NCI-H1694 treated with DMSO at 0.1 percent for 48 hours (cell line): ENCODE results near the gene ZNF716.
"Not testable (repeated sequence)": the region's sequence is repeated elsewhere in the genome, so short reads cannot be mapped to it uniquely, and the experiment has no call there.

Experiments used
- DNase-seq: peaks from one replicate; lab custom pipeline; 2025; lab: John Stamatoyannopoulos, UW

The ZNF716 gene

DNA sequence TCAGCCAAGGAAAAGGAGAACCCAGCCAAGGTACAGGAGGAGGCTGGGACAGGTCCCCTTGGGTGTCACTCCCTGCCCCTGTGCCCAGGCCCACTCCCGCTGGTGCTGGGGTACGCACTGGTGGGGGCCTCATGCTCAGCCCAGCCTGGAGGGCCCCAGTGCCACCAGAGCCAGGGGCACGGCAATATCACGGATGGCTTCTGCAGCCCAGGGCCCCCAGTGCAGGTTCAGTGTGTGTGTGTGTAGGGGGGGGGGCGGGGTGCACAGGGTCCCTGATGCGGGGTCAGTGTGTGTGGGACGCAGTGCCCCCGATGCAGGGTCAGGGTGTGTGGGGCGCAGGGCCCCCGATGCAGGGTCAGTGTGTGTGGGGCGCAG lies 23.4 kb upstream of the ZNF716 start:
- no peak for DNase-seq

DNA sequence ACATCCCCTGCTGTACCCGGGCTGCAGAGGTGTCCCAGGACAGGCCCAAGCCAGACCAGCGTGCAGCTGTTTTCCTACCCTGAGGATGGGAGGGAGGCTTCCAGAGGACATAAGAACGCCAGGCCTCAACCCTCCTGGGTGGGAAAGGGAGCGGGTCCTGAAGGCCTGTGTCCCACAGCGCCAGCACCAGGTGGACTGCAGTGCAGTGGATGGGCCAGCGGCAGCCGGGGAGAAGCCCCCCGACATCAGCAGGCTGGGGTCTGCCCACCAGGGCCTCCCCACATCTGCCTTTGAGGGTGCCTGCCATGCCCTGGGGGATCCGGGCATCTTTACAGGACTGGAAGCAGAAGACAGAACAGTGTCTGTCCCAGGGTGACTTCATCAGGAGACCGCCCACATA lies 22.8 kb upstream of the ZNF716 start:
- DNase-seq: no peak

DNA sequence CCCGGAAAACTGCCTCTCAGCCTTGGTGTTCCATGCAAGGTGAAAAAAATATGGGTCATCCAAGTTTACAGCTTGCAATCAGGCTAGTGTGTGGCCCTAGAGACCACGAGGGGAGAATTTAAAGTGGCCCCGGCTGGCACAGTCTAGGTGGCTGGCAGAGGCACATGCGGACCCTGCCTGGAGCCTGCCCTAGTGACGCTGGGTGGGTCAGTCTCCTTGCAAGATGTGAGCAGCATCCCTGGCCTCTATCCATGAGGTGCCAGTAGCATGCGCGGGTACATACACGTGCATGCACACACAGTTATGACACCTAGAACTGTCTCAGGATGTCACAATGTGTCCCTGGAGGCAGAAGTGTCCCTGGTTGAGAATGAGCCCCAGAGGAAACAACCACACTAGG lies 22.4 kb upstream of the ZNF716 start:
- no peak for DNase-seq

DNA sequence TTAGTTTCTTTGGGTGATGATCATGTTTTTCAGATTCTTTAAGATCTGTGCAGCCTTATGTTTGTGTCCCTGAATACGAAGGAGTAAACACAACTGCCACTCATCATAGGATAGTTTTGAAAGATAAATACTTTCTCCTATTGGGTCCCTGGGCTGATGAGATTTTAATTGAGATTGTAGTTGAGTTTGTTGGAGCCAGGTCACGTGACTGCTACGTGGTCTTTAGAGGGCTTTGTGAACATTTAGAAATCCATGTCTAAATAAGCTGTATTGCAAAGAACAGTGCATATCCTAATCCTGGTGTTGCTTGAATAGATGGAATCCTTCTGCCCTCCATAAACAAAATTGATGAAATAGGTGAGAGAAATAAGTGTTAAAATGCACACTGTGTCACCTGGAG lies 17.4 kb upstream of the ZNF716 start:
- DNase-seq: no peak

DNA sequence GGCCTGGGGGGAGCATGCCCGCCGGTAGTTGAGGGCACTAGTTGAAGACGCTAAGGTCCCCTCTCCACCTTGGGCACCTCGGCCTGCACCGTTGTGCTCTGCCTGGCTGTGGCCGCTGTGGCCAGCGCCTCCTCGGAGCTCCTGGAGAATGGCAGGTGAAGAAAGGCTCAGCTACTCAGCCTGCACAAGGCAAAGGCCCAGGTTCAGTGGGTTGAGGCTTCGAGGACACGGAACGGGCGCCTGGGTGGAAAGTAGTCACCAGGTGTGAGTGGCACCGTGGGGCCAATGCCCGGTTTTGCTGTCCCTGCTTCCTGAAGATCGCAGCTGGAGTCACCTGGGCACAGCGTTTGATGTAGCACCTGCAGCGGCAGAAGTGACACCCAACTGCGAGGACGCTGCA lies 12.4 kb upstream of the ZNF716 start:
- no peak for DNase-seq

DNA sequence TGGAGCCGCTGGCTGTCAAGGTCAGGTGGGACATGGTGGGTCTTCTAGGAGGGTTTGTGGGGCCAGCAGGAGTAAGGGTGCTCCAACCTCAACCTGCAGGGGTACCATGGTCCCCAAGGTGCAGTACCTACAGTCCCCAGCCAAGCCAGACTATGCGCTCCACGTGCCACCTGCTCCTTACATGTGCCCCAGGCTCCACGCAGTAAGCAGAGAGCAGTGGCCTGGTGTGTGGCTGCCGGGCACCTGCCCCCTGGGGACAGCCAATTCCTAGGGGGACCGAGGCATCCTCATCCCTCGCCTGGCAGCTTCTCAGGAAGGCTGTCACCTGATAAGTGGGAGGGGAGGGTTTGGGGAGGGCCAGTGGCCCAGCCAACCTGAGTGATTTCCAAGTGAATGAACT lies 11.7 kb upstream of the ZNF716 start:
- no peak for DNase-seq

DNA sequence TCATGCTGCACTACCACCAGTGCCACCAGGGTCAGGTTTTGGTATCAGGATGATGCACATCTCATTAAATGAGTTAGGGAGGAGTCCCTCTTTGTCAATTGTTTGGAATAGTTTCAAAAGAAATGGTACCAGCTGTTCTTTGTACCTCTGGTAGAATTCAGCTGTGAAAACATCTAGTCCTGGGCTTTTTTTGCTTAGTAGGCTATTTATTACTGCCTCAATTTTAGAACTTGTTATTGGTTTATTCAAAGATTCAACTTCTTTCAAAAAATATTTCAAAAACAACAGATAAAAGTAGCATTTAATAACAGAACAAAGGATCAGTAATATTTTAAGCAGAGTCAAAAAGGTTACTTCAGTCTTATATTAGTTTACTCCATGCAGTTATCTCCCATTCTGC lies 6.4 kb upstream of the ZNF716 start:
- DNase-seq: no peak

DNA sequence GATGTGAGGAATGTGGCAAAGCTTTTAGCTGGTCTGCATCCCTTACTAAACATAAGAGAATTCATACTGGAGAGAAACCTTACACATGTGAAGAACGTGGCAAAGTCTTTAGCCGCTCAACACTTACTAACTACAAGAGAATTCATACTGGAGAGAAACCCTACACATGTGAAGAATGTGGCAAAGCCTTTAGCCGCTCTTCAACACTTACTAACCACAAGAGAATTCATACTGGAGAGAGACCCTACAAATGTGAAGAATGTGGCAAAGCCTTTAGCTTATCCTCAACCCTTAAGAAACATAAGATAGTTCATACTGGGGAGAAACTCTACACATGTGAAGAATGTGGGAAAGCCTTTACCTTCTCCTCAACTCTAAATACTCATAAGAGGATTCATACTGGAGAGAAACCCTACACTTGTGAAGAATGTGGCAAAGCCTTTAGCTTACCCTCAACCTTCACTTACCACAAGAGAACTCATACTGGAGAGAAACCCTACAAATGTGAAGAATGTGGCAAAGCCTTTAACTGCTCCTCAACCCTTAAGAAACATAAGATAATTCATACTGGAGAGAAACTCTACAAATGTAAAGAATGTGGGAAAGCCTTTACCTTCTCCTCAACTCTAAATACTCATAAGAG lies 19.3 kb downstream of the ZNF716 start:
- DNase-seq: not testable (repeated sequence)

DNA sequence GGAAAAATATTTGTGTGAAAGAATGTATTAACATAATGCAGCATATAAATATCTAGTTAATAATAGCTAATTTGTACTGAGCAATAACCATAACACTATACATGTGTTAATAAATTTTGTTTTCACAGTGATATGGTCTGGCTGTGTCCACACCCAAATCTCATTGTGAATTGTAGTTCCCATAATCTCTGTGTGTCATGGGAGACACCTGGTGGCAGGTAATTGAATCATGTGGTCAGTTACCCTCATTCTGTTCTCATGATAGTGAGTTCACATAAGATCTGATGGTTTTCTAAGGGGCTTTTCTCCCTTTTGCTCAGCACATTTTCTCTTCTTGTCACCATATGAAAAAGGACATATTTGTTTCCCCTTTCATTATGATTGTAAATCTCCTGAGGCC lies 30.3 kb downstream of the ZNF716 start:
- not testable (repeated sequence) for DNase-seq

DNA sequence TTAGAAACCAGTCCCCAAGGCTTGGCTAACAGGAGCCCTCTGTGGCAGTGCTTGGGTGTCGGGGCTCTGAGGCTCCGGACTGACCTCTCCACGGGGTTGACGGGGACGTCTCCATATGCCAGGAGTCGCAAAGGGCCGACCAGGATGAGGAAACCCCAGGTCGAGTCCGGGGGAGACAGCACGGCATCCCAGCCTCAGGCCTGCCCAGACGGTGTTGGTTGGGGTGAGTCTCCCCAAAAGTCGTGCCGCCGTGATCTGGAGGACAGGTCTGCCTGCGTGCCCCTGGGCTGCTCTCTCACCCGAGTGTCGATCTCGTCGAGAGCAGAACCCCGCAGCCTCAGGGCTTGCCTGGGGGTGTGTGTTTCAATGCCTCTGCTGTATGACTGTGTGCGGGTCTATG lies 35.0 kb downstream of the ZNF716 start:
- not testable (repeated sequence) for DNase-seq

DNA sequence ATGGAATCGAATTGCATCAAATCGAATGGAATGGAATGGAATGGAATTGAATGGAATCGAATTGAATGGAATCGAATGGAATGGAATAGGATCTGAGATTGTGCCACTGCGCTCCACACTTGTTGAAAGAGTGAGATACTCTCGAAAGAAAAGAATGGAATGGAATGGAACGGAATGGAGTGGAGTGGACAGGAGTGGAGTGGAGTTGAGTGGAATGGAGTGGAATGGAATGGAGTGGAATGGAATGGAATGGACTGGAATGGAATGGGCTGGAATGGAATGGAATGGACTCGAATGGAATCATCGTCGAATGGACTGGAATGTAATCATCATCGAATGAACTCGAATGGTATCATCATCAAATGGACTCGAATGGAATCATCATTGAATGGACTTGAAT lies 38.0 kb downstream of the ZNF716 start:
- DNase-seq: no peak

DNA sequence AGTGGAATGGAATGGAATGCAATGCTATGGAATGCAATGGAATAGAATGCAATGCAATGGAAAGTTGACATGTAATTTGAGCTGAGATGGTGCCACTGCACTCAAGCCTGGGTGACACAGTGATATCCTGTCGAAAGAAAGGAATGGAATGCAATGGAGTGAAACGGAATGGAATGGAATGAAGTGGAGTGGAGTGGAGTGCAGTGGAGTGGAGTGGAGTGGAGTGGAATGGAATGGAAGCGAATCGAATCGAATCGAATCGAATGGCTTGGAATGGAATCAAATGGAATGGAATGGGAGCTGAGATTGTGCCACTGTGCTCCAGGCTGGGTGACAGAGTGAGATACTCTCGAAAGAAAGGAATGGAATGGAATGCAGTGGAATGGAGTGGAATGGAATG lies 45.1 kb downstream of the ZNF716 start:
- not testable (repeated sequence) for DNase-seq

DNA sequence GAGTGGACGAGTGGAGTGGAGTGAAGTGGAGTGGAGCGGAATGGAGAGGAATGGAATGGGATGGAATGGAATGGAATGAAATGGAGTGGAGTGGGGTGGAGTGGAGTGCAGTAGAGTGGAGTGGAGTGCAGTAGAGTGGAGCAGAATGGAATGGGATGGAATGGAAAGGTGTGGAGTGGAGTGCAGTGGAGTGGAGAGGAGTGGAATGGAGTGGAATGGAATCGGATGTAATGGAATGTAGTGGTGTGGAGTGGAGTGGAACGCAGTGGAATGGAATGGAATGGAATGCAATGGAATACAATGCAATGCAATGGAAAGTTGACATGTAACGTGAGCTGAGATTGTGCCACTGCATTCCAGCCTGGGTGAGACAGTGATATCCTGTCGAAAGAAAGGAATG lies 46.4 kb downstream of the ZNF716 start:
- no peak for DNase-seq

DNA sequence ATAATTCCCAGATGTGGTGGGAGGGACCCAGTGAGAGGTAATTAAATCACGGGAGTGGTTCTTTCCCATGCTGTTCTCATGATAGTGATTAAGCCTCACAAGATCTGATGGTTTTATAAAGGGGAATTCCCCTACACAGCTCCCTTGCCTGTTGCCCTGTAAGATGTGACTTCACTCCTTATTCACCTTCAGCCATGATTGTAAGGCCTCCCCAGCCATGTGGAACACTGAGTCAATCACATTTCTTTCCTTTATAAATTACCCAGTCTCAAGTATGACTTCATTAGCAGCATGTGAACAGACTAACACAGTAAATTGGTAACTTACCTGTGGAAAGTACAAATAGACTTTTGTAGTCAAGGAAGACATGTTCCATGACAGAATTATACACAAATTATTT lies 55.2 kb downstream of the ZNF716 start:
- no peak for DNase-seq
